Measurements from ENCODE around the gene FAM53C. TPM values are rescaled to one million over a fixed set of nuclear protein-coding genes. Genes with fewer than 3 reads are reported as not detected.
A peak's percentile ranks its signal among the peaks of the same experiment; 100 is the strongest.
"Not testable (repeated sequence)": the region's sequence is repeated elsewhere in the genome, so short reads cannot be mapped to it uniquely, and the experiment has no call there.

Gene FAM53C
- 10 to 100 TPM in 1 of 2 donors, 1 to 10 TPM in 1; 9.2 to 15.4 TPM for total RNA-seq
- long read RNA-seq, full-length matches to known transcripts: 1 of 25 reads
- long read RNA-seq, partial matches to known transcripts: 11 of 25 reads
- long read RNA-seq, other reads (novel, unspliced or antisense): 13 of 25 reads

DNA sequence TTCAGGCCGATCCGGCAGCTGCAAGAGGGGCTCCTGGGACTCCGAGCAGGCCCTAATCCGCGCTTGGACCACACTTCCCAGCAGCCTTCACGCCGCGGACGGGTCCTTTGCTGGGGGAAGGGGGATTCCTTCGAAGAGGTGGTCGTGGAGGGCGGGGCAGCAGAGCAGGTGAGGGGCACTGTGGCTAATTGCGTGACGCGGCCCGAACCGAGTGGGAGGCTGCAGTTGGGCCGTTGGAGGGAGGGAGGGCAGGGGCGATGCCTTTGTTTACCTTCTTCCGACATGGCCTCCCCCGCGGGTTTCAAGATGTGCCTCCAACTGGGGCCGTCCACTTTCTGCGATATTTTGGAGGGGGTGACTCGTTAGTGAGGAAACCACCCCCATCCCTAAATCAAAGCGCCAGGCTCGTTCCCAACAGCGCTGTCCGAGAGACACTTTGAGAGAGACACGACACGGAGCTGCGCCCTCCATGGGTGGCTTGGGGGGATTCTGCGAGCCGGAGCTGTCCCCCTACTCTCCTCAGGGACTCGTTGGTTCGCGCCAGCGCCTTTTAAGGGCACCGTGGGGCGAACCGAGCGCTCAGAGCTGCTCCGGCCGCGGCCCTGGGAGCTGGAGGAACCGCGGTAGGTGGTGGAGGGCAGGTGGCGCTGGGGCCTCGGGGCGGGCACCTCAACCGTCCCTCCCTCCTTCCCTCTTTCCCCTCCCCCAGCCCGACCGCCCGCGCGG, at the start of gene FAM53C:
TSS of gene FAM53C (plus strand) at position 582 of the 726 bp plus-strand sequence. CDS start 3,070 bp downstream, outside the sequence.
- peak; percentile 92 for ATAC-seq
- DNase-seq: peak; percentile 91 to 94
- intact Hi-C loops (cut with DNase I, micrococcal nuclease): no loop called here

DNA sequence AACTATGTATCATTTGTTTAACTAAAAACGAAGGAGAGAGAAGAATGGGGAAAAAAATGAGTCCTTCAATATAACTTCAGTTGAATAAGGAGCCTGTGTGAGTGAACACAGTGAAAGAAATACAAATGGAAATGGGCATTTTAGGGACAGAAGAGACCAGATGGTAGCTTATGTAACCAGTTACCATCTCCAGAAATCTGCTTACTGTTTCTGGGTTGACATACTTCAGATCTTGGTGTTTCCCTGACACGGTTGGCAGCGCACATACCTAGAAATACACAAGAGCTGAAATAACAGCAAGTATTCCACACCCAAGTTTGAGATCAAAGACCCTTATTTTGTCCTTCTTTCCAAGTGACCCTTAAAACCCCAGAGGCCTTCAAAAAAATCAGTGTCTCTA, 48.8 kb upstream of the FAM53C start:
- ATAC-seq (no peak), DNase-seq (no peak)
- intact Hi-C loops (cut with DNase I, micrococcal nuclease): loop anchor here in 1 of 2 donors (10.0 kb wide), 1 partner anchor 64 kb away; no protein-coding TSS in a partner anchor

DNA sequence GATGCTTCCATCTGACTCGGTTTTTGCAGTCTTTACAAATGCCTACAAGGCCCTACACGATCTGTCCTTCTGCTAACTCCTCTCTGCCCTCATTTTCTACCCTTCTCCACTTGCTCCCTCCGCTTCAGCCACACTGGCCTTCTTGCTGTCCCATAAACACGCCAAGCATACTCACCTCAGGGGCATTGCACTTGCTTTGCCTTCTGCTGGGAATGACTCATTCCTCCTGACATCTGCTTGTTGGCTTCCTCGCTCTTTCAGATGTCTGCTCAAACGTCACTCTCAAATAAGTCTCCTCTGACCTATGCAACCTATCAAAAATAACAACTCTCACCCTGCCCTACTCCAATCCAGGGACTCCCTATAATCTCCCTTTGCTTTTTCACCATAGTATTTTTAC, 34.7 kb upstream of the FAM53C start:
- no peak for ATAC-seq
- intact Hi-C loops (cut with DNase I, micrococcal nuclease): no loop called here
- DNase-seq: no peak

DNA sequence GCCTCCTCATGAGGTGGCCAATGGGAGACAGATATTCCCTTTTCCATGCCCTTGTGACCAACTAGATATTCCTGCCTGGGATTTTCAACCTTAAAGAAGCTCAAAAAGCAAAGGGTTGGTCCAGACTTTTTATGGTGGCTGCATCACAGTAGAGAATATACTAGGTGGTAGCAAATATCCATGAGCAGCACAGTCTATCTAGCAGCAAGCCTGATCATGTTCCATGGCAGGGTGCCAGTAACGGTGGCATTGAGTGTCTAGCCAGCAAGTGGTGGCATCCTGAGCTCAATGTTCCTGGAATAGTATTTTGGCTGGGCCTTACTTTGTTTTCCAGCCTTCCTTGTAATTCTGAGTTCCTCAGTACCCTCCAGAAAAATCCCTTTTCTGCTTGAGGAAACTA, 32.3 kb upstream of the FAM53C start:
- intact Hi-C loops (cut with DNase I, micrococcal nuclease): no loop called here
- DNase-seq (no peak), ATAC-seq (no peak)

DNA sequence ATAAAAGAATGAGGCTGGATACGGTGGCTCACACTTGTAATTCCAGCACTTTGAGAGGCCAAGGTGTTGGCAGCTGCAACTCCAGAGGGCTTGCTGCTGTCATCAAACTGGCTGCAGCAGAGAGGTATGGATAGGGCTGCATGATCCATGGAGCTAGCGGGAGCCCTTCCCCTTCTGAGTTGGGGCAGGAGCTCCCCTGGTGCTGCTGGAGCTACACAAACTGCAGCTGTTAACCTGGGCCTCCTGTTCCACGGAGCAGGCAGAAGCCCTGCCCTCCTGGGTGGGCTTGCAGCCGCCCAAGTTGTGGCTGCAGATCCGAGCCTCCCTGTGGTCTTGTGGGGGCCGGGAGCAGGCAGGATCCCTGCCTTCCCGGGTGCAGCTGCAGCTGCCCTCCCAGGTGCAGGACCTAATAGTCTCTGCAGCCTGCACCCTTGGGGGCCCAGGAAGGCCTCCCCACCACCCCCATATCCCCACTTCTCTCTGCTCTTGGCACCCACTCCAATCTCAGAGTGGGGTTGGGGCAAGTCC, 22.3 kb upstream of the FAM53C start:
- intact Hi-C loops (cut with DNase I, micrococcal nuclease): no loop called here
- no peak for DNase-seq
- no peak for ATAC-seq

DNA sequence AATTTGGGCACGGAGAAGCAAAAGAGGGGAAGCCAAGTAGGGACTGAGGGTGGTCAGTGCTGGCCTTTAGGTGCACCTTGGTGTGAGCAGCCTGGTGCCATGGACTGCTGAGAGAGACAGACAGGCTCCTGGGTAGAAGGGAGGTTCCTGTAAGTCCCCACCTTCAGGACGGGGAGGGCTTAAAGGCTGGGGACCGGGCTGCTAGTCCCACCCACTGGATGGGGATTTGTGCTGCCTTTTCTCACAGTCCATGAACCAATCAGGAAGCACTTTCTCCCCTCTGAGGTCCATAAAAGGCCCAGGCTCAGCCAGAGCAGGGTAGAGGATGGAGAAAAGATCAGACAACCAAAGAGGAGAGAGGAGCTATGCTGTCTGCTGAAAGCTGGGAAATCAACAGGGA, 21.7 kb upstream of the FAM53C start:
- ATAC-seq (no peak), DNase-seq (no peak)
- intact Hi-C loops (cut with DNase I, micrococcal nuclease): no loop called here

DNA sequence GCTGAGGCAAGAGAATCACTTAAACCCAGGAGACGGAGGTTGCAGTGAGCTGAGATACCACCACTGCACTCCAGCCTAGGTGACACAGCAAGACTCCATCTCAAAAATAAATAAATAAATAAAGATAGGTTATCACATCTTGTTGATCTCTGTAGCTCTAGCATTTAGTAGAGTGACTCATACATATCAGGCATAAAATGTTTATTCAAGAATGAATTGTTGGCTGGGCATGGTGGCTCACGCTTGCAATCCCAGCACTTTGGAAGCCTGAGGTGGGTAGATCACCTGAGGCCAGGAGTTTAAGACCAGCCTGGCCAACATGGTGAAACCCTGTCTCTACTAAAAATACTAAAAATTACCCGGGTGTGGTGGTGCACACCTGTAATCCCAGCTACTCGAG, 19.9 kb upstream of the FAM53C start:
- intact Hi-C loops (cut with DNase I, micrococcal nuclease); DNase-seq; ATAC-seq: not testable (repeated sequence)

DNA sequence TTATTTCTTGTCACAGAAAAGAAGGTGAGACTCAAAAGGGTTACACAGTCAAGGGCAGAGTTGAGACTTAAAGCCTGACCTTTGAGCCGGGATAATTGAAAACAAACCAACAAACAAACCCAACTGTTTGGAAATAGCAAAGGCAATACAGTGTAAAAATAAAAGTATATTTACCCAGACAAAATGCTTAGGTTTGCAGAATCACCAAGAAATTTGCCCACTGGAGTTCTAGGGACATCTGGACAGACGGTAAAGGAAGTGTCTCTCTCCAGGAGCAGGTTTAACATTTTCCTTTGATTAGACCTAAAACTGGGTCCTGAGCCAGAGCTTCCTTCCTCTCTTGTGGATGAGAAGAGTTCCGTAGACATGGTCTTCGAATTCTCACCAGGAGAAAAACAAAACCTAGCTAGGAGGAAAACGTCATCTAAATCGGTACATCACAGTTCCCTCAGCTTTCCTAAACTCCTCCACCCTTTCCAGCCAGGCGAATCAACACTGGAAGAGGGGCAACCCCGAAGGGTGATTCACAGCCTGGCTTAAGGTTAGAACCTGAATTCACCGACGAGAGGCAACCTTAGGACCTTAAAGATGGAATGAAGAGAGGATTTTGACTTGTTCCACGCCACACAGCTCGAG, 7.1 kb upstream of the FAM53C start:
- intact Hi-C loops (cut with DNase I, micrococcal nuclease): no loop called here
- DNase-seq (no peak), ATAC-seq (no peak)

DNA sequence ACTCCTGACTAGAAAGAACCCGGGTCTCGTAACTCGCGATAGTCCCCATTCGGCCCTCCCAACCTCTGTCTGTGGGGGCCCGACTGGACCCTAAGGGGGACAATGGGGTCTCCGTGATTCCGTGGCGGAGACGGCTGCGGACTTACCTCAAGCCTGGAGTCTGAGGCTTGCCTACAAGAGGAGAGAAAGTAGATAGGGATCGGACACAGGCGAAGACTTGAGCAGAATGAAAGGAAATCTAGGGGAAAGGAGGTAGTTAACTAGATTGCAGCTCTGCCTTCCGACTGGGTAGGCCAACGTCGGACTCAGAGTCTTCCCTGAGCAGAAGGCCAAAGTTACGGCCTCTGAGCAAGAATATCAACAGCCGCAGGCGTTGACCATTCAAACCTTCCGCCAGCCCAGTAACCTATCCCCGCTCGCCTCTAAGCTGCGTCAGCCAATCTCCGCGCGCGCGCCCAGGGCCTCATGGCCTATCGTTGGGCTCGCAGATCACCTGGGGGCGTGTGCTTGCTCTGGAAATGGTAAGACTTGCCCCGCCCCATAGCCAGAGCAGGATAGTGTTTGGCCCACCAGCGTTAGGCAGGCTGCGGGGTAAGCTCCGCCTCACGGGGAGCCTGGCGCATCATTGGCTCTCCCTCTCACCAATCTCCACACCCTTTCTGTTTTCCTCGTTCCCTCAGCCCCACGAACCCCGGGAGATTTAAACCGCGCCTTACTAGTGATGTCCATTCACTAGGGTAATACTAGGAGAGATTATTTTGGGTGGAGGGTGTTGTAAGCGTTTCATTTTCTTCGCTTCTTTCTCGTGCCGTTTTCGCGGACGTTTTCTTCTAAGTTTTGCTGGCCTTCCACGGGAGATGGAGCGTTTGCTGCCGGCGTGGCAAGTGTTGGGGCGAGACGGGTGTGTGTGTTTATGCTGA, 6.4 kb upstream of the FAM53C start, which contains the start of gene CDC25C:
TSS of gene CDC25C (minus strand) at position 356 of the 920 bp plus-strand sequence. CDS start 624 bp downstream, outside the sequence.
- intact Hi-C loops (cut with DNase I, micrococcal nuclease): no loop called here
- DNase-seq (peak; percentile 98 to 99), ATAC-seq (peak; percentile 100)

DNA sequence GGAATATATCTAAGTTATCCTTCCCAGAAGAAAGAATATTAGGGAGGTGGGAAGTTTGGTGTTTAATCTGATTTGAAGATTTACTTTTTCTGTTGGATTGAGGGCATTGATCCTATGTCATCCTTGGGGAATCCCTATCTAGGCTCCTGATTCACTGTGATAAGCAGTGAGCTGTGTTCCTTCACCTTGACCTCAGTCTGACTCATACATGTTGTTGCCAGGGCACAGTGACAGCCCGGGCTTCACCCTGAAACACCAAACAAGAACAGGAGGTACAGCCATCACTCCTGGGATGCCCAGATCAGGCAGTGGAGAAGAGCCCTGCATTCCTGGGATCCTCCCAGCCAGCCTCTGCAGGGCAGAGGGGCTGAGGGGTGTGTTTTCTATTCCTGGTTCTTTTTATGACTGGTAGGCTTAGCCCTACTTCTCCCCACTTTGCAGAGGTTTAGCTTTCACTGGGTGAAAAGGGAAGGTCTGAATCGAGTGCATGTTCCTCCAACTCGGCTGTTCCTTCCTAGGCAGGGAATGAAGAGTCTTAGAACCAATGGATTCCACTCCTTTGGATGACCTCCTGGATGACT, 3.1 kb upstream of the FAM53C start:
- ATAC-seq: no peak
- intact Hi-C loops (cut with DNase I, micrococcal nuclease): no loop called here

DNA sequence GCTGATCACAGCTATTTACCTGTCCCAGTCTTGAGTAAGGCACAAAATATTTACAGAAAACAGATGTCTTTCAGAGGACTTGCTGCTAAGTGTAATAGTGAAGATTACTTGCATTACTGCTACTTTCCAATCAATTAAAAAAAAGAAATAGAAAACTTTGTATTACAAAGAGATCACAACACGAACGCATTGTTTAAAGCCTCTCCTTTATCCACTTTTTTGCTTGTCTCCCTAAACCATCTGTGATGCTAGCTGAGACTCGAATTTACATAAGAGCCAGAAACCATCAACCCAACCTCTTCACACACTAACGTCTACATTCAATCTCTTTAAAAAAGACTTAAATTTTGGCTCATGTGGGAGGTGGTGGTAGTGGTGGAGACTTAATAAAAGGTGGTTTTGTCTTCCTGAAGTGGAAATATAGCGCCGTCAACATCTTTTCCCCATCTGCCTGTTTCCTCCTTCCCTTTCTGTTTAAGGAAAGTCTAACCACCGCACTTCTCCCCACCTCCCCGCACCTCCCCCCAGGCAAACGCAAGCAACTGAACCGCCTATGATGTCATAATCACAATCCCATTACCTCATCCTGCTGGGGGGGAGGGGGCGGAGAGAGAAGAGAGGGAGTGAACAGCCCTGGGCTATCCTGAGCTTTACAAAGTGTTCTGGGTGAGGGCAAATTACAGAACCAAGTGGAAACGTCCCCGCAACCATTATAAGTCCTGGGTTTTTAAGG, 948 bp upstream of the FAM53C start:
- intact Hi-C loops (cut with DNase I, micrococcal nuclease): no loop called here
- ATAC-seq (peak; percentile 53), DNase-seq (peak; percentile 80 to 81)

More for the DNA sequence above, 3.1 kb upstream of the FAM53C start:
- DNase-seq: no peak

DNA sequence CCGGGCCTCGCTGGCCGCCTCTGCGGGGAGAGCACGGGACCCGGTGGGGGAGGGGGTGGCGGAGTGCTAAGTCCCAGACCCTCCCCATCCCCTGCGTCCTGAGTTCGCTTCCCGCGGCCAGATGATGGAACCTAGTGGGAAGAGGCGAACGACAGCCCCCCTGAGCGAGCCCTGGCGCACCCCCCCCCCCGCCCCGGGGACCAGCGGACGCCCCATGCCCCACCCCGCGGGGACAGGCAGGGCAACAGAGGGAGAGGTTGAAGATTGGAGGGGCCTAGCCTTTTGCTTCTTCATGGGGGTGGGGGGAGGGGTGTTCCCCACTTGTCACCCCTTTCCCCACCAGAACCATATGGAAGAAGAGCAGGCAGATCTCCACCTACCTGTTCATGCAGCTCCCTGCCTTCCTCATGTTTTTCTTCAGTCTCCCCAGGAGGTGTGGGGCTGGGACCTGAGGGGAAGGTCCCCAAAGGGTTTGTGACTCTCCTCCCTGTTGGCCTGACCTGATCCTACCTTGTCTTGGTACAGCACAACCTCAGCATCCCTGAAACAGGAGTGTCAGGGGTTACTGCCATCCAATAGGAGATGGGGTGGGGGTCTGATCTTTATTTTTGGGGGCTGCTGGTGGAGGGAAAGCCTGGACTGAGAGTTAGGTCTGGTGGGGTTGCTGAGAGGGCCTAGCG, 485 bp downstream of the FAM53C start:
- intact Hi-C loops (cut with DNase I, micrococcal nuclease): no loop called here
- DNase-seq: peak in 1 of 2 donors; percentile 14

DNA sequence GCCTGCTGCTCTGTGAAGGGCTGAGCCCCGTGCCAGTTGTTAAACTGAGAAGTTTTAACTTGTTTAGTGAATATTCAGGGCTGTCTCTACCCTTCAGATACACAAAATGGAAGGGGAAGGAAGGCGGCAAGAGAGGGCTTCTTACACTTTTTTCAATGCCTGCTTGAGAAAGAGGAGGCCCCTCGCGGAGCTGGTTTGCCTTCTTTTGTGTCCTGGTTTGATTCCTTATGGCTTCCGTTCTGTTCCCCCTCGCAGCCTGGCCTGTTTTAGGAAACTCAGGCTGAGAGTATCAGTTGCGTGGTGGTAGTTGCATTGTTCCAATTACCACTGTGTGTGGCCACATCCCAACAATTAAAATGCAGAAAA, 1.0 kb downstream of the FAM53C start:
- DNase-seq: peak in 1 of 2 donors; percentile 18
- intact Hi-C loops (cut with DNase I, micrococcal nuclease): no loop called here
- no peak for ATAC-seq

More for the DNA sequence above, 485 bp downstream of the FAM53C start:
- peak; percentile 6 for ATAC-seq

DNA sequence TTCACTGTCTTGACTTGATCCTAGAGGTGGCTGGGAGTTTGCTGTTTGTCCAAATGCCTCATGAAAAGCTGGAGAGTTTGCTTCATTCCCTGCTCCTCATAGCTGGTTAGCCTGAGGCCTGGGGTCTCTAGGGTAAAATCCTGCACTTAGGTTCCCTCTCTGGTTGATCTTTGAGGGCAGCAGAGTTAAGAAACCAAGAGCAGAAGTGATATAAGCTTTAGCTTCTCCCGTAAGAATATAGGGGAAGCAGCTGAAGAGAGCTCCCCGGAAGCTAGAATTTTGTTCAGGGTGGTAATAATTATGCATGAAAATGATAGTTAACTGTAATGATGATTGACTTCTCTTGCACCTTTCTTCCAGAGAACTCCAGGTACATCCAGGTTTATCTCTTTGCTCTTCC, 1.4 kb downstream of the FAM53C start:
- intact Hi-C loops (cut with DNase I, micrococcal nuclease): no loop called here

DNA sequence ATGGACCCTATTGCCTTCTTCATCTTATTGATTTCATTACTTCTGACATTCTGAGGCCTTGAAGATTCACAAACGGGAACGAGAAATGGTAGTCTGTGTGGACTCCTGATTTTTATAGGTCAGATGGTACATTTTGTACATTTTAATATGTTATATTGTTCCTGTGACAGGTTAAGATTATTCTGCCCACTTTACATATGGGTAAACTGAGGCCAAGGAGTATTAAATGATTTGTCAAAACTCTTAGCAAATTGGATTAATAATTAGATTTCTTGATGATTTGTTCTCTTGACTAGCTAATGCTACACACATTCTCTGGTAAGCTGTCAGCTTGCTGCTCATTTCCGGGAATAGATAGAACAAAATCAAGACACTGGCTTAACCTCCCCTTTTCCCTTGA, 1.9 kb downstream of the FAM53C start:
- intact Hi-C loops (cut with DNase I, micrococcal nuclease): no loop called here
- DNase-seq (no peak), ATAC-seq (no peak)

More for the DNA sequence above, 1.4 kb downstream of the FAM53C start:
- no peak for DNase-seq
- no peak for ATAC-seq

DNA sequence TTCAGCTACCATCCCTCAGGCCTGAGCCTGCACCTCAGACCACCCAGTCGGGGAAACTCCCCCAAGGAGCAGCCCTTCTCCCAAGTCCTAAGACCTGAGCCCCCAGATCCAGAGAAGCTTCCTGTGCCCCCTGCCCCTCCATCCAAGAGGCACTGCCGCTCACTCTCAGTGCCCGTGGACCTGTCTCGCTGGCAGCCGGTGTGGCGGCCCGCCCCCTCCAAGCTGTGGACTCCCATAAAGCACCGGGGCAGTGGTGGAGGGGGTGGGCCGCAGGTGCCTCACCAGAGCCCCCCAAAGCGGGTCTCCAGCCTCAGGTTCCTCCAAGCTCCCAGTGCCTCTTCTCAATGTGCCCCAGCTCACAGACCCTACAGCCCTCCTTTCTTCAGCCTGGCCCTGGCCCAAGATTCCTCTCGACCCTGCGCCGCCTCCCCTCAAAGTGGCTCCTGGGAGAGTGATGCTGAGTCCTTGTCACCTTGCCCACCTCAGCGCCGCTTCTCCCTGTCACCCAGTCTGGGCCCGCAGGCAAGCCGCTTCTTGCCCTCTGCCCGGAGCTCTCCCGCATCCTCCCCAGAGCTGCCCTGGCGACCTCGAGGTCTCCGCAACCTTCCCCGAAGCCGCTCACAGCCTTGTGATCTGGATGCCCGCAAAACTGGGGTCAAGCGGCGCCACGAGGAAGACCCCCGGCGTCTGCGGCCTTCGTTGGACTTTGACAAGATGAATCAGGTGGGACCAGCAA, 7.0 kb downstream of the FAM53C start:
- DNase-seq: no peak
- intact Hi-C loops (cut with DNase I, micrococcal nuclease): no loop called here
- no peak for ATAC-seq

DNA sequence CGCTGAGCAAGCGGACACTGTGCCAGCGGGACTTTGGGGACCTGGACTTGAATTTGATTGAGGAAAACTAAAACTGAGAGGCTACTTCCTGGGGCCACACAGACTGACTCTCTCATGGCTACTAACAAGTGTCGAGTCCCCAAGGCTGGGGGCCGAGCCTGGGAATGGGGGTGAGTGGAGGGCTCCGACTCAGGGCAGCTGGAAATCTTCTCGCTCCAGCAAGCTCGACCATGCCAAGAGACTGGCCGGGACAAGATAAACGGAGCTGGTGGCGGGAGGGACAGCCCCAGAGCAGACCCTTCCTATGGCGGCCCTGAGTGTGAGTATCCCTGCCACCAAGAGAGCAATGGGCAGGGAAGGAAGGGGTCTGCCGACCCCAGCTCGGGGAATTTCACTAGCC, 8.8 kb downstream of the FAM53C start:
- ATAC-seq: no peak
- intact Hi-C loops (cut with DNase I, micrococcal nuclease): no loop called here
- no peak for DNase-seq

All from left colon (tissue), 2 donors.